Body of pancreas (tissue), 4 donors: ENCODE measurements around the gene IL21.

Experiments
- CTCF ChIP-seq, 7 experiments: fragments of 450-650 bp in 4 of 7; fragments of 200-600 bp in 3 of 7; sonication (generic) in 3 of 7; IDR thresholded peaks; one replicate each; pipeline ENCODE4 v1.5.1; 2016 to 2019; ENCODE audit warnings: antibody characterized with exemption in 7 of 7
- POLR2A ChIP-seq, 3 donors: fragments of 450-650 bp; IDR thresholded peaks; one replicate each; pipeline ENCODE4 v1.6.1; 2016; ENCODE audit warnings: antibody characterized with exemption in 3 of 3, mild to moderate bottlenecking in 2 of 3

GRCh38 chr4:122666527-122667245 lies 45.8 kb upstream of the IL21 start:
- TF ChIP-seq CTCF (IDR thresholded peaks at IDR 0.05) = no peak
- TF ChIP-seq POLR2A (IDR thresholded peaks at IDR 0.05) = no peak
